Naive thymus-derived CD4-positive, alpha-beta T cell (primary cell): ENCODE measurements around the gene OR4A16. TPM values are rescaled to one million over a fixed set of nuclear protein-coding genes. Genes with fewer than 3 reads are reported as not detected.

ENCODE experiments used
- polyA plus RNA-seq, 2 donors: library from polyadenylated mRNA; unstranded; fragments of 300-500 nt; fragmentation: Illumina TruSeq; gene quantifications; one replicate each; pipeline ENCODE4 v1.2.3, GENCODE V29; 2021
- total RNA-seq, 6 experiments: library from RNA in 5 of 6; stranded (reverse) in 5 of 6; gene quantifications; 1 replicate in 5 of 6; 2 replicates in 1 of 6; pipeline ENCODE4 v1.2.3 and lab custom pipeline; 2021 to 2026

Gene OR4A16
- total and polyA plus RNA-seq, 7 experiments from 2014 or later = not detected

Other genes starting within 250 kb of the OR4A16 start
- gene TRIM48, start 81.0 kb upstream of the OR4A16 start, total RNA-seq = not detected
- gene TRIM48, start 81.0 kb upstream of the OR4A16 start, polyA plus RNA-seq = not detected
- gene OR4A15, start 24.8 kb downstream of the OR4A16 start, total RNA-seq = not detected
- not detected for gene OR4A15, start 24.8 kb downstream of the OR4A16 start, polyA plus RNA-seq
- not detected for gene OR4C15, start 211.3 kb downstream of the OR4A16 start, total RNA-seq
- gene OR4C15, start 211.3 kb downstream of the OR4A16 start, polyA plus RNA-seq = not detected
- gene OR4C16, start 228.9 kb downstream of the OR4A16 start, total RNA-seq = not detected
- gene OR4C16, start 228.9 kb downstream of the OR4A16 start, polyA plus RNA-seq = not detected